HG02763 (cell line): ENCODE results near the gene PAK4.

ENCODE experiments used
- ATAC-seq: cut with Tn5 transposase; IDR thresholded peaks from one replicate; pipeline ENCODE4 v1.9.1; 2021; ENCODE audit warnings: mild to moderate bottlenecking, moderate library complexity; ENCODE audit not compliant: unreplicated experiment

Gene PAK4

DNA sequence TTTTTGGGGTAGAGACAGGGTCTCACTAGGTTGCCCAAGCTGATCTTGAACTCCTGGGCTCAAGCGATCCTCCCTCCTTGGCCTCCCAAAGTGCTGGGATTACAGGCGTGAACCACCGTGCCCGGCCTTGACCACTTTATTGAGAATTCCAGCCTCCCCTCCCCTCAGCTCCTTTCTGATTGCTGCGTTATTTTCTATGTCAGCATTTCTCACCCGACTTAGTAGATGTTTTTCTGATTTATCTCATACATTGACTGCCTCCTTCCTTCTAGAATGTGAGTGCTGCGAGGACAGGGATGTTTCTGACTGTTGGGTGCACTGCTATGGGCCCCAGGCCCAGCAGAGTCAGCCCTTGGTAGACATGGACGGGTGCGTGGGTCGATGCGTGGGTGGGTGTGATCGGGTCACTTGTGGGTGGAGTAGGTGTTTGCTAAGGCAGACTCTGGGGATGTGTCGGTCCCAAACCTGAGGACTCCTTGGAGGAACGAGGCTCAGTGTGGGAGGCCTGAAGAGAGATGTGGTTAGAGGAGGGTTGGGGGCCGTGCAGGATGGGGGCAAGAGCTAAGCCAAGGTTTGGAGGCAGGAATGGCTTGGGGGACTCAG, 37.0 kb downstream of the PAK4 start:
- ATAC-seq: no peak

DNA sequence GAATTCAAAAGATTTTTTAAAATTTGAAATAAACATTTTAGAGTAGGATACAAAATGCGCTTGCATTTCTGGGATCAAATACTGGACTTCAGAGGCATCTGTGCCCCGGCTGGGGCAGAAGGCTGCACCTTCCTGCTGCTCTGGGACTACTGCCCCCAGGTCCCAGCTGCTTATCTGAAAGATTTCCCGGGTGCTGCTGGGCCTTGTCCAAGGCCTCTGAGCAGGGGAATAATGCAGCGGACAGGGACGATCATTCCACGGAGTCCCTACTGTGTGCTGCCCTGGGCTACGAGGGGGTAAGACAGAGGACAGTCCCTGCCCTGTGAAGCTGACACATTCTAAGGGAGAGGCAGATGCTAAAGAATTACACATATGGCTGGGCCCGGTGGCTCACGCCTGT, 38.0 kb downstream of the PAK4 start:
- ATAC-seq: no peak

DNA sequence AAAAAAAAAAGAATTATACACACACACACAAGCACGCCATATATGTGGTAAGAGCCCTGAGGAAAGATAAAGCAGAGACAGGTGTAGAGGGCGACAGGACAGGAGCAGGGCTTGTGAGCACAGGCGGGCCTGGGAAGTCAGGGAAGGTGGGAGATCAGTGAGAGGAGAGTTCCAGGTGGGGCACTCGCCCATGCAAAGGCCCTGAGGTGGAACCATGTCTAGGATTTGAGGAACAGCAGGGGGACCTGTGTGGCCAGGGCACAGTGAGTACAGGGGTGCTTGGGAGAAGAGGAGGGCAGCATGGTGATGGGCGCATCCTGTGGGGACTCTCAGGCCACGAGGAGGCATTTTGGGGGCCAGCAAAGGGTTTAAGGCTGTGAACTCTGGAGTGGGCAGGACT, 38.7 kb downstream of the PAK4 start:
- no peak for ATAC-seq

DNA sequence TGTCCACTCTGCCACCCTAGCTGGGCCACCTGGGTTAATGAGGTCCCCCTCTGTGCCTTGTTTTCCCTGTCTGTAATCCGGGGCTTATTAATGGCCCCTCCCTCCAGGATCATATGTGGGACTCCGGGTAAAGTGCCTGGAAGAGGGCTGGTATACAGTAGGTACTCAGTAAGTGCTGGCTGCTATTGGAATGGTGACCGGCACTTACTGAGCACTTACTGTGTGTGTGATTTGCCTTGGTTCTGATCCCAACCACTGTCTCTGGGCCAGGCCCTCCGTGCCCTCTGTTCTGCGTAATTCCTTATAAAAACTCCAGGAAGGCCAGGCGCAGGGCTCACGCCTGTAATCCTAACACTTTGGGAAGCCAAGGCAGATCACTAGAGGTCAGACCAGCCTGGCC, 40.3 kb downstream of the PAK4 start:
- ATAC-seq: no peak

DNA sequence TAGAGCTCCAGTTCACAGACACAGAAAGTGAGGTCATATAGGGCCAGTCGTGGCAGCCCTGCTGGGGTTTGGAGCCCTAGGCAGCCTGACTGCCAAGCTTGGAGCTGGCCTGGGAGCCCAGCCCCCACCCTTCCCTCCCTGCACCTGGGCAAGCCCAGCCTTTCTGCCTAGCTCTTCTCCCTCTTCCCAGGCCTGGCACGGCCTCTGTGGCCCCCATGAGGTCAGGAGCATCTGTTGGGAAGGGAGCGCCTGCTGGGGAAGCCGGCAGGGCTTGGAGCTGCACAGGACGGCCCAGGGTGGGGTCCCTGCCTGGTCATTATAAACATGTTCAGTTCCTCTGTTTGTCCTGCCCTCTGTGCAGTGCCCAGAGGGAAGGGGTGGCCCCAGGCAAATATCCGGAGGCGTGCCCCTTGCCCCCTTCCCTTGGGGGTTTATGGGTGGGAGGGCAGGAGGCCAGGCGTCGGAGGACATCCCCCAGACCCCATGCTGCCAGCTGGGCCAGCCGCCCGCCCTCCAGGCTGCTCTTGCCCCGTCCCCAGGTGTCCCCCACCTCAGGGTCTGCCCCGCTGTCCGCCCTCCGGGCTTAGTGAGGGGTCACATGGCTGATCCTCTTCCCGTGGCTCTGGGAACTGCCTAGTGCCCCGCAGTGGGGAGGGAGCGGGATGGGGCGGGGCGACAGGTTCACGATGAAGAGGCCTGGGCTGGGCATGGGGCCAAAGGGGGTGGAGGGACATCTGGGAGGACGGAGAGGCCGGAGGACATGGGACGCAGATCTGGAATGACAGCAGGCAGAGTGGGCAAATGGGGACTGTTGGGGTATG, 41.2 kb downstream of the PAK4 start:
- ATAC-seq: no peak

DNA sequence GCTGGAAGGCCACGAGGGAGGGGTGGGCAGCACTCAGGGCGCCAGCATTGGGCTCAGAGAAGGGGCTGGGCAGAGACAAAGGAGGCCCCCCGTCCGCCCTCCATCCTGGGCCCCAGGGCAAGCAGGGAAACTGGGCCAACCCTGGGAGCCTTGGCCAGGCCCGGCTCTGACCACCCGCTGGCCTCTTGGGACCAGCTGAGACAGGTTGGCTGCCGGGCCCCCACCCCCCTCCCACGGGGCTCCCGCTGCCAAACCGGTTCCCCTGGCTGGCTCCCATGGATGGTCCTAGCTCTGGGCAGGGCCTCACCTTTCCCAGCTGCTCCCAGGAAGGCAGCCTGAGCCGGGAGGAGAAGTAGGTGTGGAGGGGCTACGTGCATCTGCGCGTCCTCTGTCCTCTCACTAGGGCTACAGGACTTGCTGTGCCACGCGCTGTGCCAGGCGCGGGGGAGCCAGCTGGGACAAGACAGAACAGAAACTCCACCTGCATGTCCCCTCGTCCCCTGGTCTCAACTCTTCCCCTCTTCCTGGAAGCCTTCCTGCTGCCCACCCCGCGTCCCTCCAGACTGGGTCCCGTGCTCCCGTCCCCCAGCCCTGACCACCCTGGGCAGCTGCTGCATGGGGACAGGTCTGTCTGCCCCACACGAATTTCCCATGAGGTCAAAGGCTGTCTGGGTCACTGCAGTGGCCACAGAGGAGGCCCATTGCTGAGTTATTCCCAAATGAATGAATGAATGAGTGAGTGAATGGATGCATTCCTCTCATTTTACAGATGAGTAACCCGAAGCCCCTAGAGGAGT, 42.1 kb downstream of the PAK4 start:
- ATAC-seq: no peak

DNA sequence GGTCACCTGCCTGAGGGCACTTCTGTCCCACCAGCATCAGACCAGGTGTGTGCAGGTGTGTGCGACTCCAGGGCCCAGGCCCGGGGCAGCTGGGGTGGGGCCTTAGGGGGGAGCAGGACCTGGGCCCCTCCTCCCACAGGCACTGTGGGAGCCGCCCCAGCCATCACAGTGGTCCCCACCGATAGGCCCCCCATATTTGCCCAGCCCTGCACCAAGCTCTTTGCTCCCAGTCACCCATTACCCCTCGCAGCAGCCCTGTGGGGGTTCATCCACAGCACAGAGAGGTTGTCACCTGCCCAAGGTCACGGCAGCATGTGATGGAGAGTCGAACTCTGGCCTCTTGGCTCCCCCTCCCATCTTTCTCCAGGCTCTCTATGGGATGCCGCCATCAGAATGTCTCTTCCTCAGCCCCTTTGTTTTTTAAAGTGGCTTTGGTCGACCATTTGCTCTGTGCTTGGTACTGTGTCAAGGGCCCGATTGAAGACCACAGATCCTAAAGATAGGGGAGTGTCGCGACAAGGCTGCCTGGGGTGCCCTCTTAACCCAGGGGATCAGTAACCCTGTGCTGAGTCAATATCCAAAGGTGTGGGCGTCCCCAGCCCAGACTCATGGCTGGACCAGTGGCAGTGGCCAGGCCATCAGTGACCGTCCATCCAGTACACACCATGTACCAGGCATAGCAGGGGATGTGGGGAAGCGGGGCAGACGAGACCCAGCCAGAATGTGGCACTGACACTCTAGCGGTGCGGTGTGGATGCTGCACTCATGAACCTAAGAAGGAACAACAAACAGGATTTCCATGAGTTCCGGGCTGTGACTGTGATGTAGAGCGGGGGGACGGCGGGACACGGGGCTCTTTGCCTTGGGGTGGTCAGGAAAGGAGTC, 42.9 kb downstream of the PAK4 start:
- no peak for ATAC-seq

DNA sequence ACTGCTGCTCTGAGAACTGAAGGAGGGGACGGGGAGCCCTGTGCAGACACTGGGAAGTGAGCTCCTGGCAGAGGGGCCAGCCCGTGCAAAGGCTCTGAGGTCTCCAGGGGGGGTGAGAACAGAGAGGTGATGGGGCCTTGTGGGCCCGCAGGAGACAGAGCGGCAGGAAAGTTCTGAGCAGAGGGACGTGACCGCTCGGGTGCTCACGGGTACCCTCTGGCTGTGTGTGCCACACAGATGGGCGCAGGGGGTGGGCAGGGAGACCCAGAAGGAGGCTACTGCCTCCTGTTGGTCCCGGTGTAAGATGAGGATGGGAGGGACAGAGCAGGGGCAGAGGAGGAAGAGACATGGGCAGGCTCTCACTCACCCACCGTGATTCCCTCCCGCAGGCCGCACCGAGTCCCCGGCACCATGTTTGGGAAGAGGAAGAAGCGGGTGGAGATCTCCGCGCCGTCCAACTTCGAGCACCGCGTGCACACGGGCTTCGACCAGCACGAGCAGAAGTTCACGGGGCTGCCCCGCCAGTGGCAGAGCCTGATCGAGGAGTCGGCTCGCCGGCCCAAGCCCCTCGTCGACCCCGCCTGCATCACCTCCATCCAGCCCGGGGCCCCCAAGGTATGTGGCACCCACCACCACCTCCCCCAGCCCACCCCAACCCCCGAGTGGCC, 43.7 kb downstream of the PAK4 start:
- no peak for ATAC-seq

DNA sequence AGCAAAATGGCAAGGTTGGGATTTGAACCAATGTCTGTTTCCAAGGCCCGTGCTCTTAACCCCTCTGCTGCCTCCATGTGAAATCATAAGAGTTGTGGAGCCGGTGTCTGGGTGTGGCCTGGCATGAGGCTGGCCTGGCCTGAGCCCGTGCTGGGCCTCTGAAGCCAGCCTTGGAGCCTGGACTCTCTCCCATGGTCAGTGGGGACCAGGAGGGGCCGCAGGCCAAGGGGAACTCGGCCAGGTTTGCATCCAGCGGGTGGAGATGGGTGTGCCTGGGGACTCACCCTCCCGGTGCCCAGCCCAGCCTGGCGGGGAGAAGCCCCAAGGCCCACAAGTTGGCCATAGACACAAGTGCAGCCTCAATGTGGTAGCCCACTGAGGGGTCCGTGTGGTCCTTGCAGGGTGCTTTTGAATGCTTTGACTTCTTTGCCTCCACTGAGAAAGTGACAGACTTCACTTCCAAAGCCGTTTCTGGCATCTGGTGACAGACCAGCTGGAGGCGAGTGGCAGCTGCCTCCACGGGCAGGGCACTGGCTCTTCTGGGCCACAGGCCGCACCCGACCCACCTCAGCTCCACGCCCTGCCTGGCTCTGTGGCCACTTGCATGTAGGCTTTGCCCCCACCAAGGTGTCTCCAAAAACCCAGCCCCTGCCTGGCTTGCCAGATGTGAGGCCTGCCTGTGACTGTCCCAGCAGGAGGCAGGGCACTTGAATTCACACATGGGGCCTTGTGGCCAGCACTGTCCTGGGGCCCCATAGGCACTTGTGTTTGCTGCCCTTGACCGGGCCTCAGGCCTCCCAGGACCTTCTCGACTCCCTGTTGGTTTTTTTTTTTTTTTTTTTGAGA, 45.0 kb downstream of the PAK4 start:
- no peak for ATAC-seq

DNA sequence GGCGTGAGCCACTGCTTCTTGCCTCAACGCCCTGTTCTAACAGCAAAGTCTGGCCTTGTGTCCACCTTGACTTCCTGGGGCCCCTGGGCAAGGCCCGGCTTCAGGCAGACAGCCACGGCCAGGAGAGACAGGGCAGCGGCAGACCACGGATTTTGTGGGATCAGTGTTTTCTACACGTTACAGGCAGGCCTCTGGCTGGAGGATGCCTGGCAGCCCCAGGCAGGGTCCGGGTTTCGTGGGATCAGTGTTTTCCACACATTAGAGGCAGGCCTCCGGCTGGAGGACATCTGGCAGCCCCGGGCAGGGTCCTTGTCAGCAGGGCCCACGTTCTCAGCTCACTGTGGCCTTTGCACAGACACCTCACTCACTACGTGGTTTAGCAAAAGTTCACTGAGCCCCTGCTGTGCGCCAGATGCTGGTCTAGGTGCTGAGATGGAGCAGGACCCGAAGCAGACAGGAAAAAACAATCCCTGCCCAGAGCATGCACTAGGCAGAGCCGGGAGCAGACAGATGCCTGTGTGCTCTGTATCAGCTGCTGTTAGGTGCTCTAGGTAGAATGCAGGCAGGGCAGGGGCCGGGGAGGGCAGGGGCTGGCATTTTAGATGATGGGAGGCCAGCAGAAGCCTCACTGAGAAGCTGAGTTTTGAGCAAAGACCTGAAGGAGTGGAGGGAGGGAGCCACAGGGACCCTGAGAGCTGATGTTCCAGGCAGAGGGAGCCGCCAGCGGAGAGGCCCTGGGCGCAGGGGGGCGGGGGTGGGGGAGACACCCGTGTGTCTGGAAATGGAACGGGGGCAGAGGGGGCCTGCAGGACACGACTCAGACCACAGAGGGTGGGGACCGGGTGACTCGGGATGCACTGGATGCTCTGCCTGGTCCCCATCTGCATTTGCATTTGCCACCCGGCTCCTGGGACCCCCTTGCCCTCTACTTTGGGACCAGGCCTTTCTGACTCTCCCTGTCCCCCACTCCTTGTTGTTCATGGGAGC, 46.2 kb downstream of the PAK4 start:
- ATAC-seq: no peak

DNA sequence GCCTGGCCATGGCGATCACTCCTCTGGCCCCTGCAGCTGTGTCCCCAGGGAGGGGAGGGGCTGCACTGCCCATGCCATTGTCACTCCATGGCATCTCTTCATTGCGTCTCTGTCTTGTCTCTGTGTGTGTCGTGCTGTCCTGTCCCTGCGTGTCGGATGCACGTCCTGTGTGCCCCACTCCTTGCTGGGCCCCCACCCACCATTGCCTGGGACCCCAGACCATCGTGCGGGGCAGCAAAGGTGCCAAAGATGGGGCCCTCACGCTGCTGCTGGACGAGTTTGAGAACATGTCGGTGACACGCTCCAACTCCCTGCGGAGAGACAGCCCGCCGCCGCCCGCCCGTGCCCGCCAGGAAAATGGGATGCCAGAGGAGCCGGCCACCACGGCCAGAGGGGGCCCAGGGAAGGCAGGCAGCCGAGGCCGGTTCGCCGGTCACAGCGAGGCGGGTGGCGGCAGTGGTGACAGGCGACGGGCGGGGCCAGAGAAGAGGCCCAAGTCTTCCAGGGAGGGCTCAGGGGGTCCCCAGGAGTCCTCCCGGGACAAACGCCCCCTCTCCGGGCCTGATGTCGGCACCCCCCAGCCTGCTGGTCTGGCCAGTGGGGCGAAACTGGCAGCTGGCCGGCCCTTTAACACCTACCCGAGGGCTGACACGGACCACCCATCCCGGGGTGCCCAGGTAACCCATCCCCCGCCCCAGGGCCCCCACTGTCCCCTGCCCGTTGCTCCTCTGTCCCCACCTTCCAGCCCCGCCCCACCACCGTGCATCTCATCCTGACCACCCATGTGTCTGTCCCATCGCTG, 47.3 kb downstream of the PAK4 start:
- no peak for ATAC-seq

DNA sequence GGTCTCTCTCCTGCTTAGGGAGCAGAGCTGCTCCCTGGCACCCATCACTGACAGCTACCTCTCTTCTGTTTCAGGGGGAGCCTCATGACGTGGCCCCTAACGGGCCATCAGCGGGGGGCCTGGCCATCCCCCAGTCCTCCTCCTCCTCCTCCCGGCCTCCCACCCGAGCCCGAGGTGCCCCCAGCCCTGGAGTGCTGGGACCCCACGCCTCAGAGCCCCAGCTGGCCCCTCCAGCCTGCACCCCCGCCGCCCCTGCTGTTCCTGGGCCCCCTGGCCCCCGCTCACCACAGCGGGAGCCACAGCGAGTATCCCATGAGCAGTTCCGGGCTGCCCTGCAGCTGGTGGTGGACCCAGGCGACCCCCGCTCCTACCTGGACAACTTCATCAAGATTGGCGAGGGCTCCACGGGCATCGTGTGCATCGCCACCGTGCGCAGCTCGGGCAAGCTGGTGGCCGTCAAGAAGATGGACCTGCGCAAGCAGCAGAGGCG, 48.0 kb downstream of the PAK4 start:
- ATAC-seq: no peak

DNA sequence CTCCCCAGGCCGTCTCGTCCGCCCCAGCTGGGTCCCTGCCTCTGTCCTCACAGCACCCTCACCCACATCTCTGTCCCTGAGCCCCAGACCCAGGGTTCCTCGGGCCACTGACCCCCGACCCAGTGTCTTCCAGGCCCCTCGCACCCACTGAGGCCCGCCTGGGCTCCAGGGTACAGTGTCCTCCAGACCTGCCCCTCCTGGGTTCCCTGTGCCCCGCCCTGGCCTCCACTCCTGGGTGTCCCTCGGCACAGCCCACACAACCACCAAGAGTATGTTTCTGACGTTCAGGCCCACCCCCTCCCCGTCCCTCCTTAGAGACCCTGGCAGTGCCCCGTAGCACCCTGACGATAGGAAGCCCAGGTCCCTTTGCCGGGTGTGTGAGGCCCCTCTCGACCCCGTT, 48.6 kb downstream of the PAK4 start:
- ATAC-seq: no peak

DNA sequence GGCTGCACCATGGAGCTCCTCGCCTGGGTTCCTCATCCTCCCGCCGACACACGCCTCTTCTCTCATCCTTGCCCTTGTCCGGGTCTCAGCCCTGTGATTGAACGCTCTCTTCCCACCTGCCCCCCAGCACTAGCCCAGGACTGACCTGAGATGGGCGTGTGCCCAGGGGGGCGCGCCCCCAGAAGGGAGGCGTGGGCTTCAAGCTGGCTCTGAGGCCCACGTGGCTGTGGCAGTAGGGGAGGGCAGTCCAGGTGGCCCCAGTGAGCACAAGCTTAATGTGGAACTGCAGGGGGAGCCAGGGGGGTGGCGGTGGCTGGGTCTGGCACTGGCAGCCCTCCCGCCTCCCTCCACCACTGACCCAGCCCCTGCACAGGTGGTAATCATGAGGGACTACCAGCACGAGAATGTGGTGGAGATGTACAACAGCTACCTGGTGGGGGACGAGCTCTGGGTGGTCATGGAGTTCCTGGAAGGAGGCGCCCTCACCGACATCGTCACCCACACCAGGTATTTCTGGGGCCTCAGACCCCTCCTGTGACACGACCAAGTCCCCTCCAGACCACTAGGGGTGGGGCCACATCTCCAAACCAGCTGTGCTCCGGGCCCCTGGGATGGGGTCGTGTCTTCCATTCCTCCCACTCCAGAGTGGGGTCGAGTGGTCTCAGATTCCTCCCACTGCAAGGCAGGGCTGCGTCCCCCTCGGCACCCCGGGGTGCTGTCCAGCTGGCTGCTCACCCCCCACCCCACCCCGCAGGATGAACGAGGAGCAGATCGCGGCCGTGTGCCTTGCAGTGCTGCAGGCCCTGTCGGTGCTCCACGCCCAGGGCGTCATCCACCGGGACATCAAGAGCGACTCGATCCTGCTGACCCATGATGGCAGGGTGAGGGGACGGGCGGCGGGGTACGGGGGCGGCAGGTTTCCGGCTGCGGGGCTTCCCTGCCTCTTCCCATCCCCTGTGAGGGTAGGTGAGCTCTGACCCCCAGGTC, 49.3 kb downstream of the PAK4 start:
- no peak for ATAC-seq

DNA sequence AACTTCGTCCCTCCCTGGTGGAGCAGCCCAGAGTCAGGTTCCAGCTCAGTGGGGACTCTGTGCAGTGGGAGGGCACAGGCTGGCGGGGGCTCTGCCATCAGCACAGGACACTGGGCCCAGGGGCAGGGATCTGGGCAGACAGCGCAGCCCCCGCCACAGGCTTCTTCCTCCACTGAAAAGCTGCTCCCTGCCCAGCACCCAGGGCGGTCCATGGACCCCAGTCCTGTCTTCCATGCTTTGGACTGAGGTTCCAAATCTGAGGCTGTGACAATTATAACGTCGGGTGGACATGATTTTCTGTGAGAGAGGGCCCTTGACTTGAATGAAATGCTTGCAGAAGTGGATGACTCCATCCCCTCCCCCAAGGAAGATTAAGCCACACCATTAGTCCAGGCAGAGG, 50.0 kb downstream of the PAK4 start:
- ATAC-seq: no peak

DNA sequence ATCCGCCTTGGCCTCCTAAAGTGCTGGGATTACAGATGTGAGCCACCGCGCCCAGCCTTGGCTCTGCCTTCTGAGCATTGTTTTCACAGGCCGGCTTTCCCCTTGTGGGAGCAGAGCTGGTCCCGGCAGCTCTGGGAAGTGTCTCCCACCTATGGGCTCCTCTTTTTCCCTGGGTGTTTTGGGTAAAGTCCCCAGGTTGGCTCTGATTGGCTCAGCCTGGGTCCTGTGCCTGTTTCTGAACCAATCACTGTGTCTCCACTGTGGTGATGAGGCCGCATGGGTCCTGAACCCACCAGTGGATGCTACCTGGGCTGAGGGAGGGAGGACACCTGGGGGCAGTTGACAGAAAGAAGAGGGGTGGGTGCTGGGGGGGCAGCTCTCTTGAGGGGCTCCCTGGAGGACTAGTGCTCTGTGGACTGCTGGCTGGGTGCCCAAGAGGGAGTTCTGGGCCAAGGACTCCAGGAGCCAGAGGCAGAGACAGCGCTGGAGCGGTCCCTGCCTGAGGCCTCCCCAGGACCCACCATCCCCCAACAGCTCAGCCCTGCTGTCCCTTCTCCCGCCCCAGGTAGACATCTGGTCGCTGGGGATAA, 51.6 kb downstream of the PAK4 start:
- no peak for ATAC-seq
